Activated effector memory CD4-positive, alpha-beta T cell treated with Interleukin-2 at 50 U/mL for 16 hours (primary cell): Measurements from ENCODE around the gene CTLA4.

Source experiments
- DNase-seq: peaks from one replicate; pipeline ENCODE4 v3.0.0-alpha.2; 2020

Gene CTLA4

GRCh38 chr2:203867561-203868200, at the start of gene CTLA4:
Gene CTLA4, plus strand, starts transcription at chr2:203867771. Its CDS starts 172 bp downstream, at chr2:203867943.
- no peak for DNase-seq

GRCh38 chr2:203818656-203819055, 48.9 kb upstream of the CTLA4 start:
- DNase-seq, result no peak

- no peak for DNase-seq
These were observed 48.0 kb upstream of the CTLA4 start for GRCh38 chr2:203819434-203820133.

DNA sequence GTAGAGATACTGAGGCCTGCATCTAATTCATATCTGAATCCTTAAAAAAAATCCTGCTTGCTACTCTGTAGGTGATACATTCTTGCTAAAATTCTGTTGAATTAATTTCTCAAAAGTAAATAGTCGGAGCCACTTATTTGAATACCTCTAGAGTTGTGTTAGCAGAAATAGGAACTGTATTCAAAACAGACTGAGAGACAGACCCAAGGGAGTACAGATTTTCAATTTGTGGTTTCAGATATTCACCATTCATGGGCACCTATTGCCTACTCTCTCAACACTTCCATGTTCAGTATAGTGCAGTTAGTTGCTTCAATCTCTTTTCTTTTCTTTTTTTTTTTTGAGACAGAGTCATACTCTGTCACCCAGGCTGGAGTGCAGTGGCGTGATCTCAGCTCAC, 46.6 kb upstream of the CTLA4 start:
- DNase-seq, result no peak

DNA sequence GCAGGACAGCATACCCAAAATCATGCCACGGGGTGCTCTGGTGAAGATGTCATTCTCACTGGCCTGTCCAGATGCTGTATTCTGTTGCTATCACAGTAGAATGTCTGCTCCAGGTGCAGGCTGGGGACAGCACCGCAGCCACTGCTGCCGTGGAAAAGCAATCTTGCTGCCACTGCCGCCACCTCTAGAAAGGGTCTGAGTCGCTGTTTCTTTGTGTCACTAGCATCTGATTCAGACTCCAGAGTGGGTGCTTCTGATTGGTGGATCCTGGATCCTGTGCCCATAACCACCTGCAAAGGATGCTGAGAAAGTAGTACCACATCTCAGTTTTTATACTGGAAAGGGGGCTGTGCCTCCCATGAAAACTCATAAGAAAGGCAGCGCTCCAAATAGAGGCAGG, 45.3 kb upstream of the CTLA4 start:
- DNase-seq, result no peak

DNA sequence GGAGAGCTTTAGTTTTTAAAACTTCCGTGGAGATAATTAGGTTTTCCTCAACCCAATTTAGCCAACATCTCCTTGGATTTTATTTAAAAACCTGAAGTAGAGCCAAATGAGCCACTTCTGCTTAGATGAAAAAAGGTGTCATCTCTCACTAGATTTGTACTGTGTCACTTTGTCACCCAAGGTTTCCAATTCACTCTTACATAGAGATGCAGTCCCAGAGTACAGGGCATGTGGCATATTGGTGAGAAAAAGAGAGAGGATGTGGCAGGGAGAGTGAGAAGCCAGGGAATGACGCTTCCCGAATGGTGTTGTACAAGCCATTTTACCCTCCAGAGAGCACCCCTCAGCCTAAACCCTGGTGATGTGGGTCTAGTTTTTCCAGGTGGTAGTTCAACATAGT, 44.4 kb upstream of the CTLA4 start:
- no peak for DNase-seq

GRCh38 chr2:203824057-203824456, 43.5 kb upstream of the CTLA4 start:
- no peak for DNase-seq

DNA sequence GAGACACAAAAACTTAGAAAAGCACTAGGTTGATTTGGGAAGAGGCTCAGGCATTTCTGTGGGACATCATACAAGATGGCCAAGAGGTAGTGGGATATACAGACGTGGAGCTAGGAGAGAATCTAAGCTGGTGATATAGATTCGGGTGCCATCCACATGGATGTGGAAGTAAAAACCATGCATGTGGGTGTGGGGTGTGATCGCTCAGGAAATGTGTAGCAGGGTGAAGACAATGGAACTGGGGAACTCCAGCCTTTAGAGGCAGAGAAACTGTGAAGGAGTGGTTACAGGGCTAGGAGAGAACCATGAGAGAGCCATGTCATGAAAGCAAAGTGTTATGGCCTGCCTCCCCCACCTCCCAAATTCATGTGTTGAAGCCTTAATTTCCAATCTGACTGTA, 43.0 kb upstream of the CTLA4 start:
- DNase-seq, result no peak

GRCh38 chr2:203826704-203827103, 40.9 kb upstream of the CTLA4 start:
- DNase-seq, result no peak

DNA sequence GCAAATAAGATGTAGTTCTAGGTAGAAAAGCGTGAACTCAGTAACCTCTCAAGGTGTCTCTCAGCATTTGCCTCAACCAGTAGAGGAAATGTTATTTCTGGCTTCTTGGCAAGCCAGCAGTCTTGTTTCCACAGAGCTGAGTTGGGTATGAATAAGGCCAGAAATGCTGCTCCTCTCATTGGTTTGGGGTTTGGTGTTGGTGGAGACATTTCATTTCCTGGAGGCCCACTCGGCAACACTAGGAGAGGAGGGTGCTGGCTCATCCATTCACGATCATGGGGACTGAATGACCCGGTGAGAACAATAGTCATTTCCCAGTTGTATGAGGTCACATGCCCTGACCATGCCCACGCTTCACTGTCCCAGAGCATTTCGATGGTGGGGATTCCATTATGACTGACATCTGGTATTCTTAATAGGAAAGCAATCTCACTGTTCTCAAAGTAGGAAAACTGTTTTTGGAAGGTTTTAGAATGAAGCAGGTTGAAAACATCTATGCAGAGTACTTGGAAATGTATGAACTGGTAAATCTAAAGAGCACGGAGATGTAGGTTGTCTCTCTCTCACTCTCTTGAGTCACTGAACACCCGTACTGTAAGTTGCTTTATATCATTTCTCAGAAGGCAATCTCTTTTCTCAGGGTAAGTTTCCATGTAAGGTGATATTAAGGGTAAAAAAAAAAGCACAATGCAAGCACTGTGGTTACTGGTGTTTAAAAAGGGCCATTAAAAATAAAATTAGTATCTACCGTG, 37.1 kb upstream of the CTLA4 start:
- DNase-seq, result no peak

GRCh38 chr2:203835420-203835819, 32.2 kb upstream of the CTLA4 start:
- DNase-seq, result no peak

- no peak for DNase-seq
These were observed 31.4 kb upstream of the CTLA4 start for GRCh38 chr2:203835892-203836800.

DNA sequence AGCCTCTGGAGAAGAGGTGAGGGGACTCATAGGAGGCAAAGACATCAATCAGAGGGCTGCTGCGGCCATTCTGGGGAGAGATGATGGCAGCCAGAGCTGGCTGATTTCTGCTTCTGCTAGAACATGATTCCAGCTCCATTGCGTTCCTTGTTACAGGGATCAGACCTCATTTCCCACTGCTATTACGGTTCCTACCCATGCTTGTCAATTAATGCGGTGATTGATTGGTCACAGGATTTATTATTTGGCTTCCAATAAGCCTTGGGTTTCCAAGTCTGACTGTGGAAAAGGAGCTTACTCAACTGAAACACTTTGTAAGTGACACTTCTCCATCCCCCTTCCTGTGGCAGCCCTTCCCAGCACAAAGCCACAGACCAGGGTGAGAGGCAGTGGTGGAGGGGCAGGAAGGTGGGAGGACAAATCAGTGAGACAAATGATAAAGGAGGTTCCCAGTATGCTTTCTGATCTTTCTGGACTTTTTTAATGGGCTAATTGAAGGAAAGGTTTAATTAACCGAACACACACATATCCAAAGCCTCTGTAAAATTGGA, 26.8 kb upstream of the CTLA4 start:
- DNase-seq, result no peak

DNA sequence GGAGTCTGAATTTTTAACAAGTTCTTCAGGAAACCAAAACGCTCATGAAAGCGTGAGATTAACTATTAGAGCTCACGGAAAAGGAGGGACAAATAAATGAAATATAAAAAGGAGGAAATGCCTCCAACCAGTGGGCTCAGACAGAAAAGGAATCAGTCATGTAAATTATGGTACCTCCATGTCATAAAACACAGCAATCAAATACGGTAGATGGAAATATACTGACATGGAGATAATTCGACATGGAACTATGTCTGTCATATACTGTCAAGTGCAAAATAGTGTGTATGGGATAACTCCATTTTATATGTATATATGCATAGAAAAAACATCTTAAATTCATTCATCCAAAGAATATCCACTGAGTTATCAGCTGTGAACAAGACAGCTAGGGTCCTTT, 25.9 kb upstream of the CTLA4 start:
- no peak for DNase-seq

DNA sequence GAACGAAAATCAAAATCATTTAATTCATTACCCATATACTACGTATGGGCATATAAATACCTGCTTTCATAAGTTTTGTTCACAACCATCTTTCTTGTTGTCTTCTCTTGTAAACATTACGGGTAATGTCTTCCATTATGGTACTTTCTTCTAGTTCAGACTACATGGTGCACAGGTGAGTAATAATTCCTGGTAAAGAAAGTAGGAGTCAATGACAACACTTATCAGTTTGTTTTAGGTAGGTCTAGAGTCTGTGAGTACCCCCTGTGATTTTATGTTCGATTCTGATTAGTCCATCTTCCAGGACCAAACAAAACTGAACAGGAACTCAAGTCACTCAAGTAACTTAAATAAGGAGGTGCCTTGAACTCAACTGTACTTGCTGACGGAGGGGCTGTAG, 25.2 kb upstream of the CTLA4 start:
- no peak for DNase-seq

- no peak for DNase-seq
These were observed 21.0 kb upstream of the CTLA4 start for GRCh38 chr2:203846490-203847105.

DNA sequence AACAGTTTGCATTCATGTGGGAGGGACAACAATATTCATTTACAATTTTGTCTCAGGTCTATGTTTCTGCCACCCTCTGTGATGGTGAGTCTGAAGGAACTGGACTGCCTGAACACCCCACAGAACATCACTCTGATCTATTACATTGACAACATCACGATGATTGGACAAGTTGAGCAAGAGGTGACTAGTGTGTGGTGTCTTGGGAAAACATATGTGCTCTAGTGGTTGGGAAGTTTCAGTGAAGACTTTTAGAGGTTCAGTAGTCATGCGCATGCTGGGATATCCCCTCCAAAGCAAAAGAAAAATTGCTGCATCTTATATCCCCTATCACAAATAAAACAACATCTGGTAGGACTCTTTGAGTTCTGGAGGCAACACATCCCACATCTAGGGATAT, 18.6 kb upstream of the CTLA4 start:
- DNase-seq, result no peak

GRCh38 chr2:203852760-203853159, 14.8 kb upstream of the CTLA4 start:
- DNase-seq, result no peak

DNA sequence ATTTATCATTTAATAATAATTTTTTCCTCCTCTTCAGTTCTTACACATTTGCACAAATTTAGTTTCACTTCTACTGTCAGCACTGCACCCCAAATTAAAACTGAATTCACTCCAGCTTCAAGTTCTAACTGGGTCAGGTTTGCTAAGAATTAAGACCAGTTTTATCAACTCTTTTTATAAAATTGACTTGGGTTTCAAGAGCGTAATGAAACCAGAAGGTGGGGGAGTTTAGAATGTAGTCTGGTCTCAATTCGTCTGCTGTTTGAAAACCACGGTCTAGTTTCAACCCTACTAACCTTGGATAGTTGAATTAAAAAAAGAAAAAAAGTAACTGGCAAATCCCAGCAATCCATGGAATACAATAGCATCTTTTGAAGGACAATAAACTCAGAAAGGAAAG, 14.3 kb upstream of the CTLA4 start:
- DNase-seq, result no peak

GRCh38 chr2:203853722-203854121, 13.8 kb upstream of the CTLA4 start:
- no peak for DNase-seq

GRCh38 chr2:203855274-203855673, 12.3 kb upstream of the CTLA4 start:
- DNase-seq, result no peak

DNA sequence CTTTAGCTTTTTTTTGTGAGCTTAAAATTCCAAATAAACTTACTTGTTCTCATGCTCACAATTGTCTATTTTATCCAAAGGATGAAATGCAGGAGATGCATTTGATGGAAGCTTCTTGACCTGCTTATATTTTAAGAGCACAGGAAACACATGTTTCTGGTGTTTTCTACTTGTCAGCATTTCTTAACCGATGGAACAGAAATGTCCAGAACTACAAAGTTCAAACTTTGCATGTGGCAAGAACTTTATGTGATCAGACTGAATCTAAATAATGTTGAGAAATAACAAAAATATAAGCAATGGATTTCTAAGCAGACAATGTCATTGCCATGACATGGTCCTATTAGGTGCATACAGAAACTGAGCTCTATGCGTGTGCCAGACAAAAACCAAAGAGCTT, 9.9 kb upstream of the CTLA4 start:
- no peak for DNase-seq
